Measurements from ENCODE around the gene MYO5C.

Gene MYO5C

DNA sequence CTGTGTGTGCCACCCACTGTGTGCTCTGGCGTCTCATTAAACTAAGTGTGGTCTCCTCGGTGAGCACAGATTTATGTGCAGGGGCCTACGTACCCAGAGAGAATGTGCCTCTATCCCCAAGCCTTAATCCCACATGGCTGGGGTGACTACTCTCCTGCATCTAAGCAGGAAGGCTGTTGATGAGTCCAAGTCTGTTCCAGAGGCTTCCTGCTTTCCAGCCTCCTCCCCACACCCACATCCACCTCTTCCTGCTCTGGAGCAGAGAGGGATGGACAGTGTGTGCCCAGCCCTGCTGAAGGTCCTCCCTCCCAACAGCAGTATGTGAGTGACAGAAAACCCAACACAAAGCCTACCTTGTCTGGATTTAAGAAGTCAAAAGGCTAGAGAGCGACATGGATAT, 144.3 kb downstream of the MYO5C start:
- H3K4me3 ChIP-seq (ENCODE audit: low read length) = no peak overlapping the region
- TF ChIP-seq, protein P1, sequence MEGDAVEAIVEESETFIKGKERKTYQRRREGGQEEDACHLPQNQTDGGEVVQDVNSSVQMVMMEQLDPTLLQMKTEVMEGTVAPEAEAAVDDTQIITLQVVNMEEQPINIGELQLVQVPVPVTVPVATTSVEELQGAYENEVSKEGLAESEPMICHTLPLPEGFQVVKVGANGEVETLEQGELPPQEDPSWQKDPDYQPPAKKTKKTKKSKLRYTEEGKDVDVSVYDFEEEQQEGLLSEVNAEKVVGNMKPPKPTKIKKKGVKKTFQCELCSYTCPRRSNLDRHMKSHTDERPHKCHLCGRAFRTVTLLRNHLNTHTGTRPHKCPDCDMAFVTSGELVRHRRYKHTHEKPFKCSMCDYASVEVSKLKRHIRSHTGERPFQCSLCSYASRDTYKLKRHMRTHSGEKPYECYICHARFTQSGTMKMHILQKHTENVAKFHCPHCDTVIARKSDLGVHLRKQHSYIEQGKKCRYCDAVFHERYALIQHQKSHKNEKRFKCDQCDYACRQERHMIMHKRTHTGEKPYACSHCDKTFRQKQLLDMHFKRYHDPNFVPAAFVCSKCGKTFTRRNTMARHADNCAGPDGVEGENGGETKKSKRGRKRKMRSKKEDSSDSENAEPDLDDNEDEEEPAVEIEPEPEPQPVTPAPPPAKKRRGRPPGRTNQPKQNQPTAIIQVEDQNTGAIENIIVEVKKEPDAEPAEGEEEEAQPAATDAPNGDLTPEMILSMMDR (conservative IDR thresholded peaks at IDR 0.05; ENCODE audit: low read depth, low read length) = no peak
- DNase-seq (ENCODE audit: low read depth) = no peak

DNA sequence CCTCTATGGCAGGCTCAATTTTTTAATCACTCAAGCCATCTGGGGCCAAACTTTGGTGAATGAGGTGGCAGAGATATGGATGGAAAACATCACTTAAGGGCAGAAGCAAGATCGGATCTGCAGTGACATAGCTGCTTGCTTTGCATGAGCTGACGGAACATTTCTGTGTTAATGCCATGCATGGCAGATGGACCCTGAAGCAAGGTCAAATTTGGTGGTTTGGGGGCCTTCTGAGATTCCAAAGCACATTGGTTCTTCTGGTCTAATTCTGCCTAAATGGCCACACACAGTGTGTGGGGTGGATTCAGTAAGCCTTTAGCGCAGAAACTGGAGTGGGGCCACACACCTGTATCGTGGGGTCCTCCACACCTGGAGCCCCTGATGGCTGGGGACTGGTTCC, 144.7 kb downstream of the MYO5C start:
- TF ChIP-seq, protein P1 (conservative IDR thresholded peaks at IDR 0.05; ENCODE audit: low read depth, low read length) = no peak
- no peak for DNase-seq (ENCODE audit: low read depth)
- no peak overlapping the region for H3K4me3 ChIP-seq (ENCODE audit: low read length)

DNA sequence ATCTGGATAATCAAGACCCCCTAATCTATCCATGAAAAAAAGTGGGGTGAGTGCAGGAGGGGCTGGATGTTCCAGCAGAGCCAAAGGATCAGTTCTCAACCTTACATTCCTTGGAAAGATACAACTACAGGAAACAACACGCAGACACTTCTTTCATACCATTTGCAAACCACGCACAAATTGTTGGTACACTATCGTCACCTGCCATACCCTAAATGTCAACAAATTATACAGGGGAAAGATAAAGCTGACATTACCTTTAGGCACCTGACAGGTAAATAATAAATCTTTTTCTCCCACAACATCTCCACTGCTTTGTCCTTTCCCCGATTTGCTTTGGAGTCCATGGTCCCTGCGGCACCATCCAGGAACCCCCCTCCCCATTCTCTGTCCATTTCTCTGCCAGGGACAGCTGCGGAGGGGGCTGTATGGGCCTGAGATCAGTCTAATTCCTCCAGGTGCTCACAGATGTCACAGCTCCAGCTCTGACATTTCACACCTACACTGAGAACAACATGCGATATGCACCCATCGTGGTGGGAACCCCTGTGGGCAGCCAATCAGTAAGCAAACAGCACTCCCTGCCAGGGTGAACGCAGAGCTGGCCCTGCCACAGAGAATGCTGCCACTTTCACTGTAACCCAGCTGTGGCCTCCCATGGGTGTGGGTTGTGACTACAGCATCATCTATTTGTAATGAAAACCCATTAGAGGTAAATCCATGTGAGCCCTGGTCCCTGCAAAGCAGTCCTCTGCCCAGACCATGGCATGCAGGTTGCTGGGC, 145.4 kb downstream of the MYO5C start:
- TF ChIP-seq, protein P1 (conservative IDR thresholded peaks at IDR 0.05; ENCODE audit: low read depth, low read length) = no peak

DNA sequence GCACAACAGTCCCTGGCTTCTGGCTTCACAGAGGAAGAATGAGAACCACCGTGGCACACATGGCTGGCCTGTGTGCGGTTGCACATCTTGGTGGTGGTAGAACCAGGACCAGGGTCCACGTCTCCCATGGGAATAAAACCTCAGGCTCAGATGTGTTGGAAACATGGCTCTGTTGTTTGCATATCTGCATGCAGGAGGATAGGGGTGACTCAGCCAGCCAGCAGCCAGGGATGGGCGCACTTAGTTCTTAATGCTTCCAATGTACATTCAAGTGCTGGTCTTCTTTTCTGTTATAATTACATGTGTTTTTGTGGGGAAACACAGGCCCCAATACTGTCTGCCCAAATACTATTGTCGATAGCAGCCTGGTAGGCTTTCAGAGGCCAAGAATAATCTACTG, 147.2 kb downstream of the MYO5C start:
- no peak for DNase-seq (ENCODE audit: low read depth)
- TF ChIP-seq, protein P1 (conservative IDR thresholded peaks at IDR 0.05; ENCODE audit: low read depth, low read length) = no peak
- H3K4me3 ChIP-seq (ENCODE audit: low read length) = no peak overlapping the region

More for the DNA sequence above, 145.4 kb downstream of the MYO5C start:
- no peak for DNase-seq (ENCODE audit: low read depth)
- H3K4me3 ChIP-seq (ENCODE audit: low read length) = no peak overlapping the region

DNA sequence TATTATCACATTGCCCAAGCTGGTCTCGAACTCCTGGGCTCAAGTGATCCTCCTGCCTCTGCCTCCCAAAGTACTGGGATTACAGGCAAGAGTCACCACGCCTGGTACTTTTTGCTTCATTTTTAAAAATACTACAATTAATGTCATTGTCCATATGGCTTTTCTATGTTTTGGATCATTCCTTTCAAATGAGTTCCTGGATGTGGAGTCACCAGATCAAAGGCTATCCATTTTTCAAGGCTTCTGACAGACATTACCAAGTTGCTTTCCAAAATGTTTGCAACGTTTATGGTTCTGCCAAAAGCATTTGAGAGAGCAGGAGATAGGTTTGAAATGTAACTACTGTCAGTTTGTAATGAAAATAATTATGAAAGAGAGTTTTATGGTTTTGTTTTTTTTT, 148.8 kb downstream of the MYO5C start:
- H3K4me3 ChIP-seq (ENCODE audit: low read length) = no peak overlapping the region
- TF ChIP-seq, protein P1 (conservative IDR thresholded peaks at IDR 0.05; ENCODE audit: low read depth, low read length) = no peak
- no peak for DNase-seq (ENCODE audit: low read depth)

DNA sequence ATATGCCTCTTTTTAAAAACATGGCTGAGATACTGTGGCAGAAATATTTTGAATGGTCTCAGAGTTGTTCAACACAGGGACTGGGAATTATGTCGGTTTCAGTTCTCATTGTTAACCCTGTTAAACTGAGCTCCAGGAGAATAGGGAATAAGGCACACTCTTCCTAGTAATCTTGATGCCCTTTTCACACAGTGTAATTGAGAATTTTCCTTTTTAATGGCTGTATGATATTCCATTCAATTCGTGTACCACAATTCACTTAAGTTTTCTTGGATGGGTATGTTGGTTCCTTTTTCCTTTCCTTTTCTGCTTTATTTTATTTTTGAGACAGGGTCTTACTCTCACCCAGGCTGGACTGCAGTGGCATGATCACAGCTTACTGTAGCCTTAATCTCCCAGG, 149.3 kb downstream of the MYO5C start:
- H3K4me3 ChIP-seq (ENCODE audit: low read length) = no peak overlapping the region
- no peak for DNase-seq (ENCODE audit: low read depth)
- TF ChIP-seq, protein P1 (conservative IDR thresholded peaks at IDR 0.05; ENCODE audit: low read depth, low read length) = no peak

DNA sequence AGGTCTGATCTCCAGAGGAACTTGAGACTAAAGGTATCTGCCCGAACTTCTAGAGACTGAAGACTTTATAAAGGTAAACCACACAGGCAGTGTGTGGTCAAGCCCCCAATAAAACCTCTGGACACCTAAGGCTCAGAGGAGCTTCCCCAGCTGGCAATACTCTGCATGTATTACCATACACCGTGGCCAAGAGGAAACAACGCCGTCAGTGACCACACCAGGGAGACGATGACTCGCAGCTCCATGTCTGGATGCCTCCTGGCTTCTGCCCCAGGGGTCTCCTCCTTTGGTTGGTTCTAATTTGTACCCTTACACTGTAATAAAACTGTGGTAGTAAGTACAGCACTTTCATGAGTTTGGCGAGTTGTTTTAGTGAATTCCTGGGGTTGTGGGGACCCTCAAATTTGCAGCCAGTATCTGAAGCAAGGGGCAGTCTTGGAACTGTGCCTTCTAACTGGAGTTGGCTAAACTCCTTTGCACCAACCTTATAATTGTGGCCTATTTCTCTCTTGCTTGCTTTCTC, 150.9 kb downstream of the MYO5C start:
- TF ChIP-seq, protein P1 (conservative IDR thresholded peaks at IDR 0.05; ENCODE audit: low read depth, low read length) = no peak
- no peak for DNase-seq (ENCODE audit: low read depth)
- H3K4me3 ChIP-seq (ENCODE audit: low read length) = no peak overlapping the region

Measured in retinal pigment epithelial cell (primary cell).